ENCODE data around the gene SORD.
"Not testable (repeated sequence)": the region's sequence is repeated elsewhere in the genome, so short reads cannot be mapped to it uniquely, and the experiment has no call there.

Gene SORD

GRCh38 chr15:45022871-45023658 is at the start of gene SORD:
SORD (plus strand) TSS chr15:45023195; CDS start chr15:45023284, 89 bp downstream.
- DNase-seq (ENCODE audit: low read depth in 2 of 2): peak; percentile 78 to 86

GRCh38 chr15:44976183-44976582 is 46.8 kb upstream of the SORD start:
- DNase-seq (ENCODE audit: low read depth in 2 of 2): not testable (repeated sequence)

GRCh38 chr15:44977781-44978180 is 45.2 kb upstream of the SORD start:
- DNase-seq (ENCODE audit: low read depth in 2 of 2): not testable (repeated sequence)

GRCh38 chr15:44979617-44980339 is 43.2 kb upstream of the SORD start:
- DNase-seq (ENCODE audit: low read depth in 2 of 2): not testable (repeated sequence)

GRCh38 chr15:44984144-44984543 is 38.9 kb upstream of the SORD start:
- not testable (repeated sequence) for DNase-seq (ENCODE audit: low read depth in 2 of 2)

- not testable (repeated sequence) for DNase-seq (ENCODE audit: low read depth in 2 of 2)
These were observed 36.5 kb upstream of the SORD start for GRCh38 chr15:44986346-44987055.

- not testable (repeated sequence) for DNase-seq (ENCODE audit: low read depth in 2 of 2)
These were observed 35.3 kb upstream of the SORD start for GRCh38 chr15:44987711-44988110.

GRCh38 chr15:44988184-44988869 is 34.7 kb upstream of the SORD start:
- DNase-seq (ENCODE audit: low read depth in 2 of 2): not testable (repeated sequence)

GRCh38 chr15:44988870-44989219 is 34.1 kb upstream of the SORD start:
- DNase-seq (ENCODE audit: low read depth in 2 of 2): not testable (repeated sequence)

- not testable (repeated sequence) for DNase-seq (ENCODE audit: low read depth in 2 of 2)
These were observed 25.4 kb upstream of the SORD start for GRCh38 chr15:44997632-44998031.

GRCh38 chr15:44999105-44999504 is 23.9 kb upstream of the SORD start:
- DNase-seq (ENCODE audit: low read depth in 2 of 2): no peak

GRCh38 chr15:45001180-45001579 is 21.8 kb upstream of the SORD start:
- not testable (repeated sequence) for DNase-seq (ENCODE audit: low read depth in 2 of 2)

- DNase-seq (ENCODE audit: low read depth in 2 of 2): not testable (repeated sequence)
These were observed 19.1 kb upstream of the SORD start for GRCh38 chr15:45003731-45004410.

GRCh38 chr15:45004590-45005175 is 18.3 kb upstream of the SORD start:
- DNase-seq (ENCODE audit: low read depth in 2 of 2): not testable (repeated sequence)

- DNase-seq (ENCODE audit: low read depth in 2 of 2): no peak
These were observed 13.9 kb upstream of the SORD start for GRCh38 chr15:45009046-45009445.

- not testable (repeated sequence) for DNase-seq (ENCODE audit: low read depth in 2 of 2)
These were observed 7.9 kb upstream of the SORD start for GRCh38 chr15:45015114-45015513.

GRCh38 chr15:45020222-45020900 is 2.6 kb upstream of the SORD start:
- DNase-seq (ENCODE audit: low read depth in 2 of 2): not testable (repeated sequence)

- not testable (repeated sequence) for DNase-seq (ENCODE audit: low read depth in 2 of 2)
These were observed 2.1 kb upstream of the SORD start for GRCh38 chr15:45020901-45021259.

GRCh38 chr15:45021348-45021747 is 1.6 kb upstream of the SORD start:
- no peak for DNase-seq (ENCODE audit: low read depth in 2 of 2)

- DNase-seq (ENCODE audit: low read depth in 2 of 2): no peak
These were observed 747 bp downstream of the SORD start for GRCh38 chr15:45023659-45024225.

Data from stimulated activated CD8-positive, alpha-beta memory T cell treated with anti-CD3 and anti-CD28 coated beads, Interleukin-2, amount 100 ng/mL, for 1 hour (primary cell).